Activated CD4-positive, CD25-positive, alpha-beta regulatory T cell treated with anti-CD3 and anti-CD28 coated beads, Interleukin-2, amount 50 U/mL, for 72 hours (primary cell): ENCODE results near the gene TAF8.

ENCODE experiments used
- DNase-seq: peaks from one replicate; pipeline ENCODE4 v3.0.0; 2021

The TAF8 gene

DNA sequence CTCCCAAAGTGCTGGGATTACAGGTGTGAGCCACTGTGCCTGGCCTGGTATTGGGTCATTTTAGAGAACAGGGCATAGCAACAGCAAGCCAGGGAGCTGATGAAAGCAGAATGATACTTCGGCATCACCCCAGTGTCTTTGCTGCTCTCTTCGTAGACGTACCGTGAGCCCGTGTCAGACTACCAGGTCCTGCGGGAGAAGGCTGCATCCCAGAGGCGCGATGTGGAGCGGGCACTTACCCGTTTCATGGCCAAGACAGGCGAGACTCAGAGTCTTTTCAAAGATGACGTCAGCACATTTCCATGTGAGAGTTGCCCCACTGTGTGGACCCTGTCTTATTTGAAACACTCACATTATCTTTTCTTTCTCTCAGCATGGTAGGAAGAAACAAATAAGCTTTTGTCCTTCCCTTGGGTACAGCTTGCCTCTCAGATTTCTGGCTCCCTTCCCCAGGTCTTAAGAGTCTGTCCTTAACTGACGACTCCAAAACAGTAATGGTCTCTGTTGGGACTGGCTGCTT is 15.9 kb downstream of the TAF8 start:
- no peak for DNase-seq

DNA sequence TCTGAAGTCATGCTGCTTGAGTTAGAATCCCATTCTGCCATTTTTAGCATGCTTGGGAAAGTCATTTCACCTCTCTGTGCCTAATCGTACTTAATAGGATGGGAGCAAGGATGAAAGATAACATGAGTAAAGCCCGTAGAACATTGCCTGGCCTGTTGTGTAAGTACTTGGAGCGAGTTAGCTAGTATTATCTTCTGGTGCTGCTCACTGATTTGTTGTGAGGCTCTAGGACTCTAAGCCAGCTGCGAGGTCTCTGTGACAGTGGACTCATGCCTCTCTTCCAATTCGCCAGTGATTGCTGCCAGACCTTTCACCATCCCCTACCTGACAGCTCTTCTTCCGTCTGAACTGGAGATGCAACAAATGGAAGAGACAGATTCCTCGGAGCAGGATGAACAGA is 17.8 kb downstream of the TAF8 start:
- DNase-seq, result no peak

DNA sequence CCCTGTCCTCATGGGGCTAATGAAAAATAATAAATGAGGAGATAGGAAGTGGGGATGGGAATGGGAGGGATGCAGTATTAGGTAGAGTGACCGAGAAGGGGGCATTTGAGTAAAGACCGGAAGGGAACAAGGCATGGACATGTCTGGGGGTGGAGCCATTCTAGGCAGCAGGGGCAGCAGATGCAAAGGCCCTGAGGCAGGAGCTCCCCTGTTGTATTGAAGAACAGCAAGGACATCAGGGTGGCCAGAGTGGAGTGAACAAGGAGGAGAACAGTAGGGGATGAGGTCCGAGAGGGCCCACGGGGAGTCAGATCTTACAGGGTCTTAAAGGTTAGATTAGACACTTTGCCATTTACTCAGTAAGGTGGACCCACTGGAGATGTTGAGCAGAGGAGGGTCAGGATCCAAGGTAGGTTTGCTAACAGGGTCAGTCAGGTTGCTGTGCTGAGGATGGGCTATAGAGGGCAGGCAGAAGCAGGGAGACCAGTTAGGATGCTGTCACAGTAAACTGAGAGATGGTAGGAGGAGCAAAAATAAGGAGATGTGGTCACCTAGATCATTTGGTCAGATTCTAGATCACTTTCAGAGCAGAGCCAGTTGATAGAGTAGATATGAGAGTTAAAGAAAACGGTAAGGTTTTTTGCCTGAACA is 18.7 kb downstream of the TAF8 start:
- DNase-seq, result no peak

DNA sequence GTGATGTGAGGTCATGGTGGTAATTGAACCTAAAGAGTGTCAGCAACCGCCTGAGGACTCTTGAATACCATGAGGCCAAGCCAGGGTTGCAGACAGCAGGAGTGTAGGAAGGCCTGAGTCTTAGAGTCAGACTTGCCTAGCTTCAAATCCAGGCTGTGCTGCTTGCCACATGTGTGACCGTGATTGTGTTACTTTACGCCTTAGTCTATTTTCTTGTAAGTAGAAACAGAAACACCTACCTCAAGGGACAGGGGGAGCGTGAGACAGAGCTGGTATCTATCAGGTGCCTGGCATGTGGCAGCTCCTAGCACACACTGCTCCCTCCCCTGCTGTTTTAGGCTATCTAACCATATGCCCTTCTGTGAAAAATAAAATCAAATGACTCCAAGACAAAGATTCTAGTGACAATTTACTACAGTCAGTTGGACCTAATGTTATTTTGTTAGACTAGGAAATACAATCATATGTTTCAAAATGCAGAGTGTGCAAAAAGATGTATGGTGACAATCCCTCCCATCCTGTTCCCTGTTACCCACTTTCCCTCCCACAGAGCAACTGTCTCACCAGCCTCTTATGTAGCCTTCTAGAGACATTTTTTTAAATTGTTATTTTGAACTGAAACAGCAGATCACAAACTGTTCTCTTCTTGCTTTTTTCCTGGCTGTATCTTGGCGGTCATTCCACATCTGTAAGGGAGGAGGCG is 21.7 kb downstream of the TAF8 start:
- DNase-seq, result no peak

DNA sequence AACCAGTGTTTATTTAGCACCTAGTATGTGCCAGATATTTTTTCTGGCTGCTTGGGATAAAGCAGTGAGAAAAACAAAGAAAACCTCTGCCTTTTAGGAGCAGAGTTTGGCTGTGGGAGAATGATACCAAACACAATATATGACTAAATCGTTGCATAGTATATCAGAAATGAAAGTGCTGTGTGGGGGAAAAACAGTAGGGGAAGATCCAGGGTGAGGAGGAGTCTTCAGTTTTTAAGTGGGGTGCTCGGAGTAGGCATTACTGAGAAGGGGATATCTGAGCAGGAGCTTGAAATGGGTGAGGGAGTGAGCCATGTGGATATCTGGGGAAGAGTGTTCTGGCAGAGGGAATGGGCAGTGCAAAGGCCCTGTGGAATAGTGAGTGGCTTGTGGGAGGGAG is 23.0 kb downstream of the TAF8 start:
- DNase-seq, result no peak

DNA sequence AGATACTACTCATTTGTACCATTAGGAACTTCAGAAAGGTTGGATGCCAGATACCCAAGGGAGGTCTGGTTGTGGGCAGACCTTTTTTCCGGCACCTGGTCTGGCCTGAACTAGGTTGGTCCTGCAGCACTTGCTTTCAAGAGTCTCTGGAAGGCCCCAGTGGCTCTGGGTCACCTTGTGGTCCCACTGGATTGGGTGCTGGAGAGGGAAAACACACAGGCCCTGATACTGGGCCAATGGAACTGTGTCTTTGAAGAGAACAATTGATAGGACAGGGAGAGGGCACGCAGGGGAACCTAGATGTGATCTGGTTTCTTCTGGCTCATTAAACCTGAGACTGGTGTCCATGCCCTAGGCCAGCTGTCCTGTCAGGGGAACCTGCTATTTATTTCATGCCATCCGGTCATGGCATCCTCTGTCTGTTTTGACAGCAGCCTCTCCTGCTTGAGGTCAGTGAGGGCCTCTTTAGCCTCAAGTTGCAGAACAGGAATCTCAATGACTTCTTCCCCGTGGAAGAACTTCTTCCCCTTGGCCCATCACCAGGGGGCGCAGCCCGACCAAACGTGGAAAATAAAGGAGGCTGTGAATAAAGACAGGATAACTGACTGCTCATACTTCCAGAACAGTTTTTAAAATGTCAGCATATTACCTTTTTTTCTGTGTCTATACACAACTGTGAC is 25.0 kb downstream of the TAF8 start:
- DNase-seq, result peak; percentile 39

DNA sequence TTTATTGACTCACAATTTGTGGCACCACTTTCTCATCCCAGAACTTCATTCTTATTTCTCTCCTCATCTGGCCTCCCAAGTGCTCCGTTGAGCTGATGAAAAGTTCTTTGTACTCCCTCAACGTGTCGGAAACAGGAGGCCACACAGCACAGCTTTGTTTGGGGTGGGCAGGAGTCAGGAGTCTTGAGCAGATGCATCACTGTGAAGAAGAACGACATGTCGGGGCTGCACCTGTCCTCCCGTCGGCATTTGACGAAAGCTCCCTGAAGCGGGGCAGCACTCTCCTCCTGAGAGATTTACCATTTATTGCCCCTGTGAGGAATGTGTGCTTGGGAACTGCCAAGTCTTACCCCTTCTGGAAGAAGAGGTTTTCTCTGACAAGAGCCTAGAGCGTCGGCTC is 28.1 kb downstream of the TAF8 start:
- no peak for DNase-seq

DNA sequence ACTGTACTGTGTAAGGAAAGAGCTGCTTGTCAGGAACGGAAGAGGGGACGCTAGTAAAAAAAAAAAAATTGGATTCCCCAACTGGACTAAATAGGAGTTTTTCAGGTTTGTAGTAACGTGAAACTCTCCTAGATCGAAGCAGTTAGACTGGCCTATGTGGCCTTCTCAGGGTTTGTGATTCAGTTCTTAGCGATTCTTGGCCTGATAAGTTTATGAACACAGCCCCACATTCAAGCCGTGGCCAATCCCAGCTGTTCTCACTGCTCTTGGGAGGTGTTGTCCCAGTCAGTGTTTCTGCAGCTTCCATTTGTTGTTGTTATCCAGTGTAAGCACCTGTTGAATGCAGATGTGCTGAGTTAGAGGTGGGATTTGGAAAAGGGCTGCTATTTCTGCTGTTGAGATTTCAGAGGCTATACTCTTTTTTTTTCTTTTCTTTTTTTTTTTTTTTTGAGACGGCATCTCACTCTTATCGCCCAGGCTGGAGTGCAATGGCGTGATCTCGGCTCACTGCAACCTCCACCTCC is 29.7 kb downstream of the TAF8 start:
- no peak for DNase-seq

DNA sequence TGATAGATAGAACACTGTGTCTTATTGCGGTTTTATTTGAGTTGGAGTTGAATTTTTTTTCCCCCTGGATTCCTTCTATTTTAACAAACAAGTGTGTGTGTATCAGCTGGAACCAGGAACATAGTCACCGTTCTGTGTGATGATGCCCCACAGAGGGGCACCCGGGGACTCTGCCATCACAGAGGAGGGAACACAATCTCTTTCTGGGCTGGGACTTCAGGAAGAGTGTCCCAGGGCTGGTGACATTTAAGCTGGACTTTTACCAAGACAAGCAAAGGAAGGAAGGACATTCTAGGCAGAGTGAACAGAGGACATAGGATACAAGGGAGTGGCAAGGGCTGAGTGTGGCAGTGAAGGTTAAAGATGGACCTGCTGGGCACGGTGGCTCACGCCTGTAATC is 33.2 kb downstream of the TAF8 start:
- no peak for DNase-seq

DNA sequence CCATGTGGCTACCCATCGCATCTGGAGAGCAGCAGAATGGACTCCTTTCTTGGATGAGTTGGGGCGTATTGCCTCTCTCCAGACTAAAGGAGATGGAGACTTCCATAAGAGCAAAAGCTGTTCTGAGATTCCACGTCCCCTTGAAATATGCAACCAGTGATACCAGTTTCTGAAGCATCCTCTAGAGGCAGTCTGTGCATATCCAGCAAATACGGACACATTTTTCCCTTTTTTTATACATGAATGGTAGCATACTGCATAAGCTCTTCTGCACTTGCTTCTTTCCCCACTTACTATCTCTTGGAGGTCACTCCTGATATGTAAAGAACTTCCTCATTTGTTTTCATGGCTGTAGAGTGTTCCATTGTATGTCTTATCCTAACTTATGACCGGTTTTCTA is 34.6 kb downstream of the TAF8 start:
- DNase-seq, result no peak

DNA sequence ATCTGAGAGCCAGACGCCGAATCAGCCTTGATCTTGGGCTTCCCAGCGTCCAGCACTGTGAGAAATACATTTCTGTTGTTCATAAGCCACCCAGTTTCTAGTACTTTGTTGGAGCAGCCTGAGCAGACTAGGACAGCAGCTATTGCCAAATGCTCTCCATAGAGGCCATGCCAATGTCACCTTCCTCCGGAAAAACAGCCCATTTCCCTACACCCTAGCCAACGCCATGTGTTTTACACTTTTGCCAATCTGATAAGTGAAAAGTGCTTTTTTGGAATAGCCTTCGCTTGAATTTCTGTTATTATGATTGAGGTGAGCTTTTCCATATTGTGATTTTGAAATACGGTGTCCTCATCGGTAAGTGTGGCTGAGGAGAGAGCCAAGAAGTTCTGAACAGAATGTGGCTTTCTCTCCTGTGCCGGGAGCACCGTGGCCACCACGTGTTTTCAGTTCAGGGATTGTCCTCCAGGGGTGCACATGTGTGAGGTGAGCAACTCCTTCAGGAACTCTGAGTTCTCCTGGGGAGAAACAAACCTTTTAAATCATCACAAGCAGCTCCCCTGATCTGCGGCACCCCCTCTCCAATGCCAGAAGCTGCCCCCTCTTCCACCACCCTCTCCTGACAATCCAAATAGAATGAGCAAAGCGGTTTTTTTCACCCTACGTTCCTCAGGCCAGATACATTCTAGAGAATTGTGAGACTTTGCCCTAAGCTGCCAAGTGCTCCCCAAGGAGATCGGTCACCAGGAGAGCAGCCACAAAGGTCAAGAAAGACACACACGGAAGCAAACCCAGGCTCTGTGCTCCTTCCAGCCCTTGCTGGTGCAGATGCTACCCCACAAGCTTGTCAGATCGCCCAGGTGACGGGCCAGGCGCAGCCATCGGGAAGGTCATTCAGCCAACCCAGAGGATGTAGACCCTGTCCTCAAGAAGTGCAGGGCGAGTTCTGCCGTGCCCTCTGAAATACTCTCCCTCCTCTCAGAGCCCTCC is 36.0 kb downstream of the TAF8 start:
- no peak for DNase-seq

DNA sequence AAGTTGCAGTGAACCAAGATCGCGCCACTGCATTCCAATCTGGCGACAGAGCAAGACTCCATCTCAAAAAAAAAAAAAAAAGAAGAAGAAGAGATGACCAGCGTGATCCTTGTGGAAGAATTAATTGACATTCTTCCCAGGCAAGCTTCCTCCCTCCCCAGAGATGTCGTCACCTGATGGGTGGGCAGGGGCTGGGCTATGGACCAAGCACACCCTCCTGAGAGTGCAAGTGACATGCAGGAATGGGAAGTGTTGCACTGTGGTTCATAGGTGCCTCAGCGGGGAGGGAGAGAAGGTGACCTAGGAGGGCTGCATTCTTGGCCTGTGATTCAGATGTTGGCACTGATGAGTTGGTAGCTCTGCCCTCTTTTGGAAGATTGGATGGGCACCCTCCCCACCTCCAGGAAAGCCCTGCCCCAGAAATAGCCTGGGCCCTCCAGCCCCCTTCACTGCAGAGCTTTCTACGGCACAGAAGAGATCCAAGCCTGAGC is 37.8 kb downstream of the TAF8 start:
- no peak for DNase-seq

DNA sequence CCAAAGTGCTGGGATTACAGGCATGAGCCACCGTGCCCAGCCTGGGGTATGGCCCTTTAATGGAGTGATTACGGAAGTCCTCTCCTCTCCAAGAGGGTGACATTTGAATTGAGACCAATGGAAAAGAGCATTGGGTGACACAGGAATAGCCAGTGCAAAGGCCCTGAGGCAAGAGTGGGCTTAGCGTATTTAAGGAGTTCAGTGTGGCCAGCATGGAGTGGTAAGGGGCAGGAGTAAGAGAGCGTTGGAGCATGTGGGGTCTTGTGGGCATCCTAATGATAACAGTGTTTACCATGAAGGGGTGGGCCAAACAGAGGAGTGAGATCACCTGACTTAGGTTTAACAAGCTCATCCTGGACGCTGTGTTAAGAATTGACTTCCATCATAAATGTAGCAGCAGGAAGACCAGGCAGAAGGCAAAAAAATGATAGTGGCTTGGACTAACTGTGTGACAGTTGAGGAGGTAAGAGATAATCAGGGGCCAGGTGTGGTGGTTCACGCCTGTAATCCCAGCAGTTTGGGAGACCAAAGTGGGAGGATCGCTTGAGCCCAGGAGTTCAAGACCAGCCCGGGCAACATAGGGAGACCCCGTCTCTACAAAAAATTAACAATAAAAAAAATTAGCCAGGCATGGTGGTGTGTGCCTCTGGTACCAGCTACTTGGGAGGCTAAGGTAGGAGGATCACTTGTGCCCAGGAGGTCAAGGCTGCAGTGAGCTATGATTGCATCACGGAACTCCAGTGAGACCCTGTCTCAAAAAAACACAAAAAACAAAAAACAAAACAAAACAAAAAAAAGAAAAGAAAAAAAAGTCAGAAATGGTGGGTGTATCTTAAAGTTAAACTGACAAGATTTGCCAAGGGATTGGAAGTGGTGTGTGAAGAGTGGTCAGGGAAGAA is 40.7 kb downstream of the TAF8 start:
- DNase-seq, result no peak

DNA sequence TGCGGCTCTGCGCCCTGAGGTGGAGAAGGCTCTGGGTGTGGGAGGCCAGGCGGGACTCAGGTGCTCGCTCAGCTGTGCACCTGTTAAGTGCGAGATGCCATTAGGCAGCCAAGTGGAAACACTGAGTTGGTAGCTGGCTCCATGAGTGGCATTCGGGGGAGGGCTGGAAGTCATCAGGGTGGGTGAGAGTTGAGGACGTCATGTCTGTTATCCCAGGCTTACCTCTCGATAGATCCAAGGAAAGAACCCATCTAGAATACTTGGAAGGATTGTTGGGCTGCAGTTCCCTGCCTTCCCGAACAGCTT is 41.3 kb downstream of the TAF8 start:
- no peak for DNase-seq

DNA sequence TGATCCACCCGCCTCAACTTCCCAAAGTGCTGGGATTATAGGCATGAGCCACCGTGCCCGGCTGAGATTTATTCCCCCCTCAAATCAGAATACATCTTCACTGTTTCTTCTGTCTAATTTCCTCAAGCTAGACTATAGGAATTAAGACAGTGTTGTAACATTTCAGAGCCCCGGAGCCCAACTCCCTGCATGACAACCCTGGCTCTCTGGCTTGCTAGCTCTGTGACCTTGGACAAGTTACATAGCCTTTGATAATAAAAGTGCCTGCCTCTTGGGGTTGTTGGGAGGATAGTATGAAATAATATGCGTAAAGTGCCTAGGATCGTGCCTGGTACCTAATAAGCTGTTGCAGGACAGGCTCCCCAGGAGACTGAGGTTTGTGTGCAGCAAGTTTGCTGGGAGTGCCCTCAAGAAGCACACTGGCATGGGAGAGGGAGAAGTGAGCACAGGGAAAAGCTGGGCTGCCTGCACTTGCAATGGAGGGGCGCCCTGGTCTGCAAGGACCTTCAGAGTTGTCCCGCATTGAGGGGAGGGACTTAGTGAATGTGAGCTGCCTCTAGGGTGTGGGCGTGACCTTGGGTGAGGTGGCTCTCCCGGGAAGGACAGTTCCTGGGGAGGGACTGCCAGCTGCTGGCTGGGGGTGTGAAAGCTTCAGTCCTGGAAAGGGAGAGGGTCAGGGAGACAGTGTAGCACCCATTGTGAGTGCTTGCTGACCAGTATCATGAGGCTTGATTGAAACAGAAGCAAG is 43.4 kb downstream of the TAF8 start:
- DNase-seq, result no peak

DNA sequence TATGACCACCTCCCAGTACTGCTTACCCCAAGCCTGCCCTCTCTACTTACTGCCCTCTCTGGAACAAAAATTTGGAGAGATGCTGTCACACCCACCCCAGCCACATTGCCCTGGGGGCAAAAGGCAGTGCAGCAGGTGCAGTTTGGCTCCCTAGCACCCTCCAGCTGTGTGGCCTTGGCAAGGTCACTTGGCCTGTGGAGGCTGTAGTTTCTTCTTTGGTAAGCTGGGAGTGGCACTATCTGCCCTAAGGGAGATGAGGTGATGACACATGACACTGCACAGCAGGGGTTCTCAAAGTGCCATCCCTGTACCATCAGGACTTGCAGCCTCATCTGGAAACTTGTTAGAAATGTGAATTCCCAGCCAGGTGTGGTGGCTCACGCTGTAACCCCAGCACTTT is 44.8 kb downstream of the TAF8 start:
- DNase-seq, result no peak

DNA sequence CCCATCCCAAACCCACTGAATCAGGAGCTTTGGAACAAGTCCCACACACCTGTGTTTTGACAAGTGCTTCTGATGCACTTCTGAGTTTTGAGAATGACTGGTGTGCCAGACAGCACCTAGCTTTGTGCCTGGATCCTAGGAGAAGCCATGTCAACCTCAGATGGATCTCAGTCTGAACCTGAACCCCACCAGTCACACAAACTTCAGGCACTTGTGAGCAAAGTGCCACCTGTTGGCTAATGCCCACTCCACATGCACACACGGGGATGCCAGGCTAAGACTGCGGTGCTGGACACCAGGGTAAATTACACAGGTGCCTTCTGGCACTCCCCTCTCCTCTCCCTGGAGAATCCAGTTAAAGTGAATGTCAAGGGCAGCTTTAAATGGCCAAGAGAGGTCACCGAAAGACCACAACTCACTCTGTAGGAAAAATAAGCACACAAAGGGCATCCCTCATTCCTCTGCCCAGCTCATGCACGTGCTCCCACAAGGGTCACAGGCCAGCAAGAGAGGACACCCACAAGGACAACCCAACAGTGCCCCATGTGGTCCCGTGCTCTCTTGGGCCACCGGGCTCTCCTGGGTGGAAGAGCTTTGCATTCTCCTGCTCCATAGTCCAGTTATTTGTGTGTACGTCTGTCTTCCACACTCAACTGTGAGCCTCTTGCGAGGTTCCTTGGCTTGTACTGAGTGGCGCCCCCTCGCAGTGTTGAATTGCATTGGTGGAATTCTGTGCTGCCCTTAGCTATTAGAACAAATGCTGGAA is 45.6 kb downstream of the TAF8 start:
- no peak for DNase-seq

DNA sequence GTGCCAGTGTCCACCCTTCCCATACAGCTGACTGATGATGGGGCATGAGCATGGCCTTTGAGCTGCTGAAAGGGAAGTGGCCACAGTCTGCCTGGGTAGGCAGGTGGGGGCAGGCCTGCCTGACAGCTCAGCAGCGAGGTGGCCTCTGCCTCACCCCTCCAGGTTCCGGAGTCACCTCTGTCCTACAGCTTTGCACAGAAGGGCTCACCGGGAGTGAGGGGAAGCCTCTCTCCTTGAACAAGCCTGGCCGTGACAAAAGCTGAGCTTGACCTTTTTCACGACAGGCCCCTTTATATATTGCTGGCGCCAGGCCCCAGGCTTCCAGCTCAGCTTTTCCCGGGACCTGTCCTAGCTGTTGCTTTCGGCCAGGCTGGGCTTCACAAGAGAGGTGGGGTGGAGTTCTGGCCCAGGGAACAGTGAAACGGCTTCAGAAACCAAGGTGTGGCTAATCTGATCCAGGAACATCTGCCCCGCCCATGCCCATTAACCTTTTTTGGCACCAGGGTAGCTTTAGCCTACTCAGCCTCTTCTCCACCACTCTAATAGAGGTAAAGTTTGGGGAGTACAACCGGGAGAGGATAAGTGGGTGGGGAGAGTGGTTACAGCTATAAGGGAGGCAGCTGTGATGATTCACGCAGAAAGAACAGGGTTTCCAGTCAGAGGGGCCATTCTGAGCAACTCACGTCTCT is 49.2 kb downstream of the TAF8 start:
- no peak for DNase-seq
